Measurements from ENCODE around the gene CA4. TPM values are rescaled to one million over a fixed set of nuclear protein-coding genes. Genes with fewer than 3 reads are reported as not detected.
"Not testable (repeated sequence)": the region's sequence is repeated elsewhere in the genome, so short reads cannot be mapped to it uniquely, and the experiment has no call there.

CA4 gene
- polyA plus RNA-seq, 3 donors from 2014 or later: not detected

DNA sequence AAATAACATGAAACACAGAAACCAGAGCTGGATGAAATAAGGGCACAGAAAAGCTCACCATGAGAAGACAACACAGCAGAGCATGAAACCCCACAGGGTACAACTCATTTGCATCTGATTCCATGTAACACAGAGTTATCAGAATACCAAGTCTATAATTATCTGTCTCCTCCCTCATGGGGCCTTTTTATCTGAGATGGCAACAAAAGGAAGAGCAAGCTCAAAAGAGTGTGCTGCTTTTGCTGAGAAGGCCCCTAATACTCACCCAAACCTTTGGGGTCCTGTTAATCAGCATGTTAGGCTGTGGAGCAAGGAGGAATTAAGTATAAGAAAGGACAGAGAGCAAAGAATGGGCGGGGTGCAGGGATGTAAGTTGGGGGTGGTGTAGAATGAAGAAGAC, 36.6 kb downstream of the CA4 start:
- not testable (repeated sequence) for H3K27me3 Mint-ChIP-seq (ENCODE audit: low read depth in 3 of 3); DNase-seq; H3K9me3 Mint-ChIP-seq; H3K27ac Mint-ChIP-seq; H3K4me3 Mint-ChIP-seq; H3K4me1 Mint-ChIP-seq
- peaks cover 15 to 49% (median 16%) of the 10 kb centered on the region in 3 donors for H3K36me3 Mint-ChIP-seq

DNA sequence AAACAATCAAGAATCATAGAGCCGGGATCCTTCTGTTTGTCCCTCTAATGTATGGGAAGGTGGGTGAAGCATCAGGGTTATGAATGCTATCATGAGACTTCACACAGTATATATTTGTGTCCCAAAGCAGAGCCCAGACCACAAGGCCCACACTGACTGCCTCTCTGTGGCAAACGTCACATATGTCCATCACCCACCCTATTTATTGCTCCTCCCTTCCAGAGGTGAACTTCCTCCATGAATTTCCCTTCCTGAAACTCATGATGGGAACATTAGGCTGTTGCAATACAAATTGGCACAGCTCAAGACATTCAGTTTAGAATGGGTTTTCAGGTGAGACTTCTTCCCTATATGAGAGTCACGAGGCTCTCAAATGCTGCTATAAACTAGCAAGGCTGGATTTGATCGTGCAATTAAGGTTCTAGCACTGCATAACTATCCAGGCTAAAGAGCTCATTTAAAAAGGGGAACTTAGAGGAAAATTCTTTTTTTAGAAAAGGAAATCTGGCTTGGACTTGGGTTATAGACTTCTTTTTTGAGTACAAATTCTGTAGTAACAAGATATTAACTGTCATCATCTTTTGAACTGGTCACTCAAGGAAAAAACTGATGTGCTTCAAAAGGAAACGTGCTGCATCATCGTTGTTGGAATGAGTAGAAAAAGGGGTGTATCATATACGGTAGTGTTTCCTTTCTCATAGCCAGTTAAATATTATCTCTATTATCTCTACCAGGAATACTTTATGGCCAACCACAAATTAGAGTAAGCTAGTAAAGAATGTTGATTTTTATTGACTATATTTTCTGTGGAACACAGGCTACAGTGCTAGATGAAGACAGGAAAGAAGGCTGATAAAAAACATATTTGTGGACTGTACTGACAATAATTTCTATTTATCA, 37.3 kb downstream of the CA4 start:
- not testable (repeated sequence) for H3K27ac Mint-ChIP-seq; H3K4me1 Mint-ChIP-seq; DNase-seq; H3K4me3 Mint-ChIP-seq; H3K27me3 Mint-ChIP-seq (ENCODE audit: low read depth in 3 of 3); H3K9me3 Mint-ChIP-seq
- peaks cover 12 to 42% (median 14%) of the 10 kb centered on the region in 3 donors for H3K36me3 Mint-ChIP-seq

DNA sequence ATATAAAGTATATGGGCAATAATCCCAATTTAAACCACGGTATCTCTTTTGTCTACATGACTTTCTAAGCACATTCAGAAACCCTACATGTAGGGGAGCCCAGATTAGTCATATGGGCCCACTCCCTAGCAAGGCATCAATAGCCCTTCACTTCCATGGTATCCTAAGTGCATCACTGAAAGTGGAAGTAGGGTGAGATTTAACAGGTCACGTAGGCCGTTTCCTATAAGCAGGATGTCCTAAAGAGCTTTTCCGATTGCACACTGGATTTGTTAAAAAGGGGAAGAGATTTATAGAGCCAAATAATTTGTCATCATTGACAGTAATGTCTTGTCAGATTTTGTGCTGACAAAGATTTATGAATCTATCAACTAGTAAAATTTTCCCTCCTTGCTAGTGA, 39.0 kb downstream of the CA4 start:
- no peak overlapping the region for H3K27ac Mint-ChIP-seq
- H3K9me3 Mint-ChIP-seq: no peaks in the 10 kb centered on the region
- H3K36me3 Mint-ChIP-seq: peaks cover 17 to 44% (median 18%) of the 10 kb centered on the region in 3 donors
- H3K27me3 Mint-ChIP-seq (ENCODE audit: low read depth in 3 of 3): no peaks in the 10 kb centered on the region
- H3K4me3 Mint-ChIP-seq: no peak overlapping the region
- no peaks in the 10 kb centered on the region for H3K4me1 Mint-ChIP-seq
- no peak for DNase-seq

DNA sequence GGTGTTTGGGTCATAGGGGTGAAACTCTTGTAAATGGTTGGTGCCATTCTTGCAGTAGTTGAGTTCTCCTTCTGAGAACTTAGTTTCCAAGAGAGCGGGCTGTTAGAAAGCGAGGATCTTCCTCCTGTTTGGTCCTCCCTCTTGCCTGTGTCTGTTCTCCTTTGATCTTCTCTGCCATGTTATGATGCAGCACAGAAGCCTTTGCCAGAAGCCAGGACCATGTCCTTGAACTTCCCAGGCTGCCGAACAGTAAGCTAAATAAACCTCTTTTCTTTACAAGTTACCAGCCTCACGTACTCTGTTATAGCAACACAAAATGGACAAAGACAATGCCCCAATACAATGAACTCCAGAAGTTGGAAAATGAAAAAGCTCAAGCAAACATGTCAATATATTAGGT, 40.3 kb downstream of the CA4 start:
- not testable (repeated sequence) for H3K9me3 Mint-ChIP-seq; H3K4me3 Mint-ChIP-seq; H3K4me1 Mint-ChIP-seq; H3K27ac Mint-ChIP-seq; H3K27me3 Mint-ChIP-seq (ENCODE audit: low read depth in 3 of 3); DNase-seq
- H3K36me3 Mint-ChIP-seq: peaks cover 24 to 51% (median 26%) of the 10 kb centered on the region in 3 donors

DNA sequence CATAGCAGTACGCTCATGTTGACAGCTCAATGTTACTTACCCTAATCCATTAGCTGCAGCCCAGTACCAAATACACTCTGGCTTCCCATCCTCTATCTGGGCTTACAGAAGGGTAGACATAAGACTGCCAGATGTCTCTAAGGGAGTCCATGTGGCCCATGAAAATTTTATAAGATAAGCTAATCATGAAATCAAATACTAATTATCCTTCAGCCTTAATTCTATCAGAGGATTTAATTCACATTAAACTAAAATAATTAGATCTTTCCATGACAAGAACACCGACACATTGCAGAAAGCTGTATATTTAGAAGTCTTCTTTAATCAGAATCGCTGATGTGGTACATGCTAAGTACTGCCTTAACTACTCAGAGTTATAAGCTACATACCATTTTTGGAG, 43.3 kb downstream of the CA4 start:
- peaks cover 26 to 52% (median 26%) of the 10 kb centered on the region in 3 donors for H3K36me3 Mint-ChIP-seq
- not testable (repeated sequence) for H3K27me3 Mint-ChIP-seq (ENCODE audit: low read depth in 3 of 3); DNase-seq; H3K9me3 Mint-ChIP-seq; H3K4me3 Mint-ChIP-seq; H3K27ac Mint-ChIP-seq; H3K4me1 Mint-ChIP-seq

DNA sequence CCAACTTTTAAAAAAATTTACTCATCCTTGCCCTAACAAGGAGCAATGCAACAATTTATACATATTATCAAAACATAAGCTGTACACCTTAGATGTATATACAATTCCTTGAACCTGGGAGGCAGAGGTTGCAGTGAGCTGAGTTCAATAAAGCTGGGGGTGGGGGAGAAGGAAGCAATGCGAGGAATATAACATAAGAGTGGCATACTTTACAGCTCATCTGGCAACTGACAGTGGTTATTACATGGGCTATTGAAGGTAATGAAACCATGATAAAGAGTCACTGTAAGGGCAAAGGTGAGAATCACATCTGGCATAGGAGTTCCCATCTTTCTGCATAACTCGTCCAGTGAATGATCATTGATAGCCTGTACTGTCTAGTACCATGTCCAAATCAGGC, 43.7 kb downstream of the CA4 start:
- H3K27ac Mint-ChIP-seq: no peak overlapping the region
- H3K27me3 Mint-ChIP-seq (ENCODE audit: low read depth in 3 of 3): peaks cover 0 to 1% (median 0%) of the 10 kb centered on the region in 3 donors
- no peaks in the 10 kb centered on the region for H3K9me3 Mint-ChIP-seq
- H3K4me1 Mint-ChIP-seq: no peaks in the 10 kb centered on the region
- H3K36me3 Mint-ChIP-seq: peaks cover 26 to 56% (median 26%) of the 10 kb centered on the region in 3 donors
- no peak overlapping the region for H3K4me3 Mint-ChIP-seq
- no peak for DNase-seq

DNA sequence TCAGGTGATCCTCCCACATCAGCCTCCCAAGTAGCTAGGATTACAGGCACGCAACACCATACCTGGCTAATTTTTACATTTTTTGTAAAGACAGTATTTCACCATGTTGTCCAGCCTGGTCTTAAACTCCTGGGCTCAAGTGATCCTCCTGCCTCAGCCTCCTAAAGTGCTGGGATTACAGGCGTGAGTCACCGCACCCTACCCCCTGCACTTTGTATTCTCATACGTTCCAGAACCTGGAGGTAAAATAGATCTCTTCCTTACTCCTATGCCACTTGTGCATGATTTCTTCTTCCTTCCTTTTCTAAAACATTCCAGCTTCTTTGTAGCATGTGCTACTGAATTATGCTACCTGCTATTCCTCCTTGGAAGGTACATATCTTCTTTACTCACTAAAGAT, 44.4 kb downstream of the CA4 start:
- H3K4me1 Mint-ChIP-seq; H3K9me3 Mint-ChIP-seq; H3K27ac Mint-ChIP-seq; H3K27me3 Mint-ChIP-seq (ENCODE audit: low read depth in 3 of 3); DNase-seq; H3K4me3 Mint-ChIP-seq: not testable (repeated sequence)
- H3K36me3 Mint-ChIP-seq: peaks cover 22 to 51% (median 26%) of the 10 kb centered on the region in 3 donors

DNA sequence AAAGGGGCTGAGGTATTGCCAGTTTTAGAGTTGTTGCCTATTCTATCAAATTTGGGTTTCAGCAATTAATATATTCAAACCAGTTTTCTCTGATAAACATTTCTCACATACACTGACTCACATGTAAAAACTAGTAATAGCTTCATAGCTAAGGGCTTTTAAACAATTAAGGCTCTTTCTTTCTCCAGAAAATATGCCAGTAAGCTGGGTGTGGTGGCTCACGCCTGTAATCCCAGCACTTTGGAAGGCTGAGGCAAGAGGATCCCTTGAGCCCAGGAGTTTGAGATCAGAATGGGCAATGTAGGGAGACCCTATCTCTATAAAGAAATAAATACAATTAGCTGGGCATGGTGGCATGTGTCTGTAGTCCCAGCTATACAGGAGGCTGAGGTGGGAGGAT, 48.9 kb downstream of the CA4 start:
- DNase-seq; H3K9me3 Mint-ChIP-seq; H3K4me1 Mint-ChIP-seq; H3K27me3 Mint-ChIP-seq (ENCODE audit: low read depth in 3 of 3); H3K4me3 Mint-ChIP-seq: not testable (repeated sequence)
- peak overlapping the region in 1 of 6 donors; percentile 17 for H3K27ac Mint-ChIP-seq
- peaks cover 9 to 30% (median 20%) of the 10 kb centered on the region in 3 donors for H3K36me3 Mint-ChIP-seq

DNA sequence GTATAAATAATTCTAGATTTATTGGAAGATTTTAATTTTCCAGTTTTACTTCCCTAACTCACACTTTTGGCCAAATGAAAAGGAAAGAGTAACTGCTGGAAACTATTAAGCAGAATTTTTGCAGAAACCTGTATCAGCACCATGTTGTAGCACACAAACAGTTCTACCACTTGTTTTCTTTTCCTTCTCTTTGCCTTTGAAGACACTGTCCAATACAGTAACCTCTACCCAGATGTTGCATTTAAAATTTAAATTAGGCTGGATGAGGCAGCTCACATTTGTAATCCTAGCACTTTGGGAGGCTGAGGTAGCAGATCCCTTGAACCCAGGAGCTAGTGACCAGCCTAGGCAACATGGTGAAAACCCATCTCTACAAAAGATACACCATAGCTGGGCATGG, 56.0 kb downstream of the CA4 start:
- not testable (repeated sequence) for H3K4me1 Mint-ChIP-seq; H3K9me3 Mint-ChIP-seq; H3K4me3 Mint-ChIP-seq; H3K27ac Mint-ChIP-seq; H3K27me3 Mint-ChIP-seq (ENCODE audit: low read depth in 3 of 3); H3K36me3 Mint-ChIP-seq; DNase-seq

DNA sequence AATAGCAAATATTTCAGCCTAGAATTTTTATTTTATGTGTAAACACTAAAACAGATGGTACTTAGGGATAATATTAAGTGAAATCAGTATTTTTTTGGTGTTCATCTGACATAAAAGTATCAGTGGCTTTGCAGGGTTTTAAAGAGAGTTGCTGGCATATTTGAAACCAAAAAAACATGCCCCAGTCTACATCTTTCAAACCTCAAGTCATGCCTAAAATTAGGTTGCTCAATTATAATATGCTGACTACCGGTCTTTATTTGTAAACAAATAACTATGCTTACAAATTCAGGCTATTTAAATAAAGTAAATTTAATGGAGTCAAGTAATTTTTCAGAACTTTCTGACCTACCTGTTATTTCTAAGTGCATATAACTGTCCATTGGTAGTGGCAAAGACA, 58.5 kb downstream of the CA4 start:
- H3K36me3 Mint-ChIP-seq; H3K4me1 Mint-ChIP-seq; DNase-seq; H3K9me3 Mint-ChIP-seq; H3K27ac Mint-ChIP-seq; H3K27me3 Mint-ChIP-seq (ENCODE audit: low read depth in 3 of 3); H3K4me3 Mint-ChIP-seq: not testable (repeated sequence)

Other genes with a start within 250 kb of the CA4 start
- 10 to 100 TPM; 28.3 to 46.1 (median 28.9) TPM for gene RNFT1, start 185.2 kb upstream of the CA4 start, polyA plus RNA-seq
- gene HEATR6, start 71.1 kb upstream of the CA4 start, polyA plus RNA-seq: 10 to 100 TPM in 1 of 3 donors, 1 to 10 TPM in 2; 4.3 to 12.0 (median 9.7) TPM
- gene USP32, start 242.2 kb downstream of the CA4 start, polyA plus RNA-seq: 1 to 10 TPM; 4.5 to 8.1 (median 5.5) TPM

Data from immature natural killer cell (primary cell).